Kidney (tissue), 14 donors: Measurements from ENCODE around the gene NDUFS5. TPM values are rescaled to one million over a fixed set of nuclear protein-coding genes. Genes with fewer than 3 reads are reported as not detected.
A peak's percentile ranks its signal among the peaks of the same experiment; 100 is the strongest.

Source experiments
- DNase-seq, 5 donors: peaks; one replicate each; pipeline ENCODE4 v3.0.0-alpha.2; 2013 to 2020
- FAIRE-seq: peaks from 2 replicates; lab custom pipeline; 2012; peaks lifted over from hg19 to GRCh38; lab: Jason Lieb, UNC
- H3K27ac ChIP-seq, 2 donors: one replicate each; pipeline ENCODE4 v1.7.0; 2013; ENCODE audit warnings: low read depth in 2 of 2, low read length in 2 of 2, inconsistent platforms in 1 of 2
- H3K27me3 ChIP-seq: one replicate; pipeline ENCODE4 v1.7.1; 2013; ENCODE audit warnings: low read length, inconsistent platforms; ENCODE audit not compliant: control insufficient read depth, insufficient read depth
- H3K36me3 ChIP-seq, 3 donors: one replicate each; pipeline versions ENCODE4 v1.7.0 to v1.7.1; 2013; ENCODE audit warnings: low read length in 3 of 3, control low read depth in 1 of 3, inconsistent platforms in 1 of 3; ENCODE audit not compliant: insufficient read depth in 3 of 3, control insufficient read depth in 2 of 3
- H3K4me1 ChIP-seq, 3 donors: one replicate each; pipeline versions ENCODE4 v1.7.0 to v1.7.1; 2013; ENCODE audit warnings: low read length in 3 of 3, inconsistent platforms in 1 of 3, low read depth in 1 of 3; ENCODE audit not compliant: control insufficient read depth in 2 of 3, insufficient read depth in 2 of 3
- H3K4me3 ChIP-seq, 3 donors: one replicate each; pipeline versions ENCODE4 v1.7.0 to v1.8.1; 2013; ENCODE audit warnings: low read length in 3 of 3, control low read depth in 1 of 3, inconsistent platforms in 1 of 3
- H3K9ac ChIP-seq, 3 donors: one replicate each; pipeline versions ENCODE4 v1.7.0 to v1.7.1; 2013; ENCODE audit warnings: low read length in 3 of 3, control low read depth in 1 of 3, inconsistent platforms in 1 of 3
- H3K9me3 ChIP-seq, 3 donors: one replicate each; pipeline versions ENCODE4 v1.7.0 to v1.7.1; 2013; ENCODE audit warnings: low read length in 3 of 3, control low read depth in 1 of 3, inconsistent platforms in 1 of 3; ENCODE audit not compliant: control insufficient read depth in 2 of 3, insufficient read depth in 1 of 3
- CTCF ChIP-seq: IDR thresholded peaks from 3 replicates; pipeline ENCODE4 v1.5.1; 2012; ENCODE audit warnings: mild to moderate bottlenecking, moderate library complexity, borderline replicate concordance; ENCODE audit not compliant: insufficient read depth; ENCODE audit errors: extremely low read depth
- intact Hi-C: fragments of 100-400 bp; cut with DNase I; formaldehyde crosslinking; loops from one replicate; pipeline ENCODE4 v1.11.1; 2022
- polyA plus RNA-seq: library from polyadenylated mRNA; stranded (reverse); fragments of 350-450 nt; fragmentation: Illumina TruSeq; extraction: RNeasy Lipid Tissue Mini Kit (QIAGEN cat#74804); gene quantifications from one replicate; pipeline ENCODE4 v1.2.3, GENCODE V29; 2014; ENCODE audit warnings: low read depth, low replicate concordance; ENCODE audit not compliant: insufficient read depth
- total RNA-seq: library from RNA; stranded (reverse); fragmentation: NEBNext Ultra II Directional; extraction: Animal tissue kit (Norgen Biotek cat#: 25700); gene quantifications from one replicate; pipeline ENCODE4 v1.2.1, GENCODE V29; 2021
- donor health status: control.
- donor health status: control.
- donor health status: control.
- donor health status: control.
- donor health status: control.
- donor health status: DM: yes; HTN: yes; CAD: no.
- donor health status: Normal renal cell carcinoma (clear cell type).

The NDUFS5 gene
- total and polyA plus RNA-seq, 2 donors from 2014 or later: 174 to 1,037 TPM

DNA sequence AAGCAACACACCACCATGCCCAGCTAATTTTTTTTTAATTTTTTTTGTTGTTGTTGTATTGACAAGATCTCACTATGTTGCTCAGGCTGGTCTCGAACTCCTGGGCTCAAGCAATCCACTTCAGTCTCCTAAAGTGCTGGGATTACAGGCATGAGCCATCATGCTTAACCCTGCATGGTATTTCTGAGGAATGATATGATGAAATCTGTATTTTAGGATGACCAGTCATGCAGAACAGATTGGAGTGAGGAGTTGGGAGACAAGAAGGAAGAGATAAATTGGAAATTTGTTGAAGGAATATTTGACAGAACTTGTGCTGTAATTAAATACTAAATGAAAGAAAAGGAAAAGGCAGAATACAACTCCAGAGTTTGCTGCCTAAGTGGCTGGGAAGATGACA, 4.7 kb upstream of the NDUFS5 start:
- Histone ChIP-seq H3K4me3 (no peak overlapping the region), H3K27ac (no peak overlapping the region), H3K9me3 (no peaks in the 10 kb centered on the region), H3K36me3 (no peaks in the 10 kb centered on the region), H3K4me1 (peaks cover 0 to 6% (median 5%) of the 10 kb centered on the region in 3 donors), H3K27me3 (no peaks in the 10 kb centered on the region), H3K9ac (no peak overlapping the region)
- FAIRE-seq (no peak), DNase-seq (no peak)
- intact Hi-C loops: no loop called here
- no peak for TF ChIP-seq CTCF

- intact Hi-C loops: no loop called here
- TF ChIP-seq CTCF: no peak
- no peak for FAIRE-seq
Measured at GRCh38 chr1:39023140-39023539, 3.0 kb upstream of the NDUFS5 start.

DNA sequence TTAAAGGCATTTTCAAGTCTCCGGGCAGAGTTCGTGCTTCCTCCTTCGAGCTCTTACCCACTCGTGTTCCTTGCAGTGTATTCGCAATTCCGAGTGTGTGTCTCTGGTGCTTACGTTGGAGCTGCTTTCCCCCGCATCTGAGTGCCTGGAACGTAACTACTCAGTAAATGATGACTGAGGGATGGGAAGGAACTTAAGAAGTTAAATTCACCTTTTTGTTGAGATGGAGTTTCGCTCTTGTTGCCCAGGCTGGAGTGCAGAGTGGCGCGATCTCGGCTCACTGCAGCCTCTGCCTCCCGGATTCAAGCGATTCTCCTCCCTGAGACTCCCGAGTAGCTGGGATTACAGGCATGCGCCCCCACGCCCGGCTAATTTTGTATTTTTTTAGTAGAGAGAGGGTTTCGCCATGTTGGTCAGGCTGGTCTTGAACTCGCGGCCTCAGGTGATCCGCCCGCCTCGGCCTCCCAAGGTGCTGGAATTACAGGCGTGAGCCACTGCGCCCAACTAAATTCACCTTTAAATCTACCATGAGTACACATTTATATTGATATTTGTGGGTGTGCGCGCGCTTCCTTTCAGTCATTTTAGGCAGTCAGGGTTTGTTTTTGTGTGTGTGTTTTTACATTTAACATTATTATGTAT, 837 bp downstream of the NDUFS5 start:
- H3K4me3 ChIP-seq: peak overlapping the region; percentile 95 to 100 (median 100)
- H3K4me1 ChIP-seq: peaks cover 0 to 8% (median 6%) of the 10 kb centered on the region in 3 donors
- H3K27ac ChIP-seq: peak overlapping the region; percentile 95 to 96
- H3K9me3 ChIP-seq: no peaks in the 10 kb centered on the region
- peak in 1 of 5 donors; percentile 48 for DNase-seq
- intact Hi-C loops: no loop called here
- no peaks in the 10 kb centered on the region for H3K27me3 ChIP-seq
- no peak for TF ChIP-seq CTCF
- H3K36me3 ChIP-seq: peaks cover 2 to 22% (median 13%) of the 10 kb centered on the region in 3 donors
- peak overlapping the region; percentile 90 to 100 (median 95) for H3K9ac ChIP-seq
- no peak for FAIRE-seq

More at GRCh38 chr1:39023140-39023539, 3.0 kb upstream of the NDUFS5 start:
- H3K9ac ChIP-seq: no peak overlapping the region
- no peaks in the 10 kb centered on the region for H3K9me3 ChIP-seq
- H3K4me1 ChIP-seq: peaks cover 0 to 8% (median 6%) of the 10 kb centered on the region in 3 donors
- no peaks in the 10 kb centered on the region for H3K27me3 ChIP-seq
- no peak for DNase-seq
- H3K27ac ChIP-seq: no peak overlapping the region
- H3K36me3 ChIP-seq: no peaks in the 10 kb centered on the region
- no peak overlapping the region for H3K4me3 ChIP-seq
